Kidney epithelial cell (primary cell): ENCODE data around the gene LIMS1. TPM values are rescaled to one million over a fixed set of nuclear protein-coding genes. Genes with fewer than 3 reads are reported as not detected.
A peak's percentile ranks its signal among the peaks of the same experiment; 100 is the strongest.
"Not testable (repeated sequence)": the region's sequence is repeated elsewhere in the genome, so short reads cannot be mapped to it uniquely, and the experiment has no call there.

Experiments
- DNase-seq: peaks from one replicate; pipeline ENCODE4 v3.0.0-alpha.2; 2010; ENCODE audit warnings: low read depth
- H3K27me3 ChIP-seq: 2 replicates; pipeline ENCODE4 v1.6.0; 2011; ENCODE audit warnings: low read length; ENCODE audit not compliant: control insufficient read depth, insufficient read depth
- H3K36me3 ChIP-seq: 2 replicates; pipeline ENCODE4 v1.5.1; 2011; ENCODE audit warnings: low read length; ENCODE audit not compliant: control insufficient read depth, insufficient read depth
- H3K4me3 ChIP-seq: 2 replicates; pipeline ENCODE4 v1.5.1; 2011; ENCODE audit warnings: low read depth, mild to moderate bottlenecking, control low read depth, low read length
- total RNA-seq: library from RNA; depleted of rRNA; stranded (reverse); fragments of >200 nt; gene quantifications from 2 replicates; pipeline ENCODE4 v1.2.3, GENCODE V29; 2015
- TF ChIP-seq, protein P1 (sequence below): IDR thresholded peaks from 2 replicates; pipeline ENCODE4 v1.5.1; 2011; ENCODE audit warnings: mild to moderate bottlenecking, moderate library complexity, low read length, control low read depth, inconsistent platforms; ENCODE audit not compliant: insufficient read depth, poor library complexity, severe bottlenecking

LIMS1 gene
- total RNA-seq, 1 donor from 2014 or later: 202 TPM

DNA sequence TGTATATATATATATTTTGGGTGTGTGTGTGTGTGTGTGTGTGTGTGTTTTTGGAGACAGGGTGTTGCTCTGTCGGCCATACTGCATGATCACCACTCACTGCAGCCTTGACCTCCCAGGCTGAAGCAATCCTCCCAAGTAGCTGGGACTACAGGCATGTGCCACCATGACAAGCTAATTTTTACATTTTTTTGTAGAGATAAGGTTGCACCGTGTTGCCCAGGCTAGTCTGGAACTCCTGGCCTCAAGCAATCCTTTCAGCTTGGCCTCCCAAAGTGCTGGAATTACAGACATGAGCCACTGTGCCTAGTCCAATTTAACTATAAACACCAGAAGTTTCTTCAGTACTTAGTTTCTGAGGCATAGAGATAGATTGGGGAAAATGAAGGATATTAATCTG lies 18.3 kb downstream of the LIMS1 start:
- TF ChIP-seq, protein P1, sequence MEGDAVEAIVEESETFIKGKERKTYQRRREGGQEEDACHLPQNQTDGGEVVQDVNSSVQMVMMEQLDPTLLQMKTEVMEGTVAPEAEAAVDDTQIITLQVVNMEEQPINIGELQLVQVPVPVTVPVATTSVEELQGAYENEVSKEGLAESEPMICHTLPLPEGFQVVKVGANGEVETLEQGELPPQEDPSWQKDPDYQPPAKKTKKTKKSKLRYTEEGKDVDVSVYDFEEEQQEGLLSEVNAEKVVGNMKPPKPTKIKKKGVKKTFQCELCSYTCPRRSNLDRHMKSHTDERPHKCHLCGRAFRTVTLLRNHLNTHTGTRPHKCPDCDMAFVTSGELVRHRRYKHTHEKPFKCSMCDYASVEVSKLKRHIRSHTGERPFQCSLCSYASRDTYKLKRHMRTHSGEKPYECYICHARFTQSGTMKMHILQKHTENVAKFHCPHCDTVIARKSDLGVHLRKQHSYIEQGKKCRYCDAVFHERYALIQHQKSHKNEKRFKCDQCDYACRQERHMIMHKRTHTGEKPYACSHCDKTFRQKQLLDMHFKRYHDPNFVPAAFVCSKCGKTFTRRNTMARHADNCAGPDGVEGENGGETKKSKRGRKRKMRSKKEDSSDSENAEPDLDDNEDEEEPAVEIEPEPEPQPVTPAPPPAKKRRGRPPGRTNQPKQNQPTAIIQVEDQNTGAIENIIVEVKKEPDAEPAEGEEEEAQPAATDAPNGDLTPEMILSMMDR: no peak
- no peak for DNase-seq

DNA sequence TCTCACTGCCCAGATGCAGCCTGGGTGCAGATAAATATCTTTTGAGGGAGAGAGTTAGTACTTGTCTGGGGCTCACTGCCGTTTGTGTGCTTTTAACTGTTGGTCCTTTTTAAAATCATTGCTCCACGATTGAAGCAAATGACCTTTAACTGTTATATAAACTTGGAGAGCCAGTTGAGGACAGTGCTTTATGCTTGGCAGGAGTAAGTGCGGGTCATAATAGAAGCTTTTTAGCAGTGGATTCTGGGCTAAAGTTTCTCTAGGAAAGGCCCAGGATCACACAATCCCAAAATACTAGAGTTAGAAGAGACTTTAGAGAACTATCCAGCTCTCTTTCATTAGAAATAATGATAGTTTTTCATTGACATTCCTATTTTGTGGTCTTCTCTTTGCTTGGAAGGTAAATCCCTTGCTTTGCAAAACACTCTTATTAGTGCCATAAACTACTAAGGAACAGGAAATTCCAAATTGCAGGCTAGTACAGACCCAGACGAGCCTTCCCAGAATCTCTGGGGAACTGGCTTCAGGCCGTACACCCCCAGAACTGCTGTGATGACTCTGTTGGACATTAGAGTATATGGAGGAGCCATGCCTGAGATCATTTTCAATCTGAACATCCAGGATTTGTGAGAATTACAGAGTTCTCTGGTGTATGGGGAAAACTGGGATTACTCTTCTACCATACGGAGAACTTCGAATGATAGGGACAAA lies 19.1 kb downstream of the LIMS1 start:
- no peak for DNase-seq
- no peak overlapping the region for H3K4me3 ChIP-seq
- TF ChIP-seq, protein P1: no peak
- no peaks in the 10 kb centered on the region for H3K27me3 ChIP-seq
- no peaks in the 10 kb centered on the region for H3K36me3 ChIP-seq

More for the DNA sequence above, 18.3 kb downstream of the LIMS1 start:
- no peak overlapping the region for H3K4me3 ChIP-seq
- H3K36me3 ChIP-seq: no peaks in the 10 kb centered on the region
- H3K27me3 ChIP-seq: no peaks in the 10 kb centered on the region

DNA sequence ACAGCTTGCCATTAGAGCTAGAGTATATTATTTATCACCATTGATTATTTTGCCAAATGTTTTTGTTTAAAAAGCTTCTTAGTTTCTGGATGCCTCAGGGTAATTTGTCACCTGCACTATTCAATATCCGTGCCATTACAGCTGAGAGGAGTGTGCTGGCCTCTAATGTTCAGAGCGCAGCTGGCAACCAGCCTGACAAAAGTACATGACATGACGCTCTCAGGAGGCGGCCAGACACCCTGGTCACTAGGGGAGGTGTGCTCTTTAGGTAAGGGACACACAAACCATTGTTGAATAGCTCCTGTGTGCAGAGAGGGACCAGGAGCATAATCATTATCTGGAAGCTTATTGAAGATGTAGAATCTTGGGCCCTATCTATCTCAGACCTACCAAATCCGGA lies 20.3 kb downstream of the LIMS1 start:
- H3K27me3 ChIP-seq: no peaks in the 10 kb centered on the region
- no peak overlapping the region for H3K4me3 ChIP-seq
- no peaks in the 10 kb centered on the region for H3K36me3 ChIP-seq
- TF ChIP-seq, protein P1: no peak
- no peak for DNase-seq

DNA sequence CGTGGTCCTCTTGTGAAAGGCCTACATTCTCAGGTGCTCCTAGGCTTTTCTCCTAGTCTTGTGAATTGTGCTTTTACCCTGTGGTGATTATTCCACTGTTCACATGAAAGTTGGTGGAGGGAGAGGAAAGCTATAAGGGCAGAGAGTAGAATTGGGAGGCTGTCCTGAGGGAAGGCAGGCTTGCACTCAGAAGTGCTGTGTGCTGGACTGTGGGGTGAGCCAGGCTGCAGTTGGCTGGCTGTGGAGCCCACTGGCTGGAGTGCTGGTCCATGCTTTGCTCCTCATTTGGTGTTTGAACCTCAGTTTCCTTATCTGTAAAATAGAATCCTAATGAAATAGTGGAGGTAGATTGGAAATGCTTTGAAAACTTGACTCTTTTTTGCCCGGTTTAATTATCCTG lies 21.3 kb downstream of the LIMS1 start:
- H3K27me3 ChIP-seq: no peaks in the 10 kb centered on the region
- TF ChIP-seq, protein P1: no peak
- H3K4me3 ChIP-seq: no peak overlapping the region
- no peaks in the 10 kb centered on the region for H3K36me3 ChIP-seq
- DNase-seq: no peak

DNA sequence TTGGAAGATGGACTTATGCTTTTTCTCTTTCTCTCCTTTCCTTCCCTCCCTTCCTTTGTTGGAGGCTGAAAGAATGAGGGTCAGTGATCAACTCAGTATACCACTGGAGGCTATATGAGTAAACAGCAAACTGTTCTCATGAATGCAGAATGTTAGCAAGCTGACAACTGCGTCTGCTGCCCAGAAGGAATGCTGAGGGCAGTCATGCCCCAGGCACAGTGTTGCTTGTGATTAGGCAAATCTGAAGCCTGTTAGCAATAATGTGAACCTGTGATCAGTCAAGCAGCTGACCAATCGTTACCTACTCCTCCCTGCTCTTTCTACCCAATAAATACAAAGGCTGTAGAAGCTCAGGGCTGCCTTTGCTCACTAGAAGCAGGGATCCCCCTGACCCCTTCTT lies 22.3 kb downstream of the LIMS1 start:
- not testable (repeated sequence) for H3K27me3 ChIP-seq, H3K4me3 ChIP-seq, H3K36me3 ChIP-seq
- peak; percentile 62 for DNase-seq

DNA sequence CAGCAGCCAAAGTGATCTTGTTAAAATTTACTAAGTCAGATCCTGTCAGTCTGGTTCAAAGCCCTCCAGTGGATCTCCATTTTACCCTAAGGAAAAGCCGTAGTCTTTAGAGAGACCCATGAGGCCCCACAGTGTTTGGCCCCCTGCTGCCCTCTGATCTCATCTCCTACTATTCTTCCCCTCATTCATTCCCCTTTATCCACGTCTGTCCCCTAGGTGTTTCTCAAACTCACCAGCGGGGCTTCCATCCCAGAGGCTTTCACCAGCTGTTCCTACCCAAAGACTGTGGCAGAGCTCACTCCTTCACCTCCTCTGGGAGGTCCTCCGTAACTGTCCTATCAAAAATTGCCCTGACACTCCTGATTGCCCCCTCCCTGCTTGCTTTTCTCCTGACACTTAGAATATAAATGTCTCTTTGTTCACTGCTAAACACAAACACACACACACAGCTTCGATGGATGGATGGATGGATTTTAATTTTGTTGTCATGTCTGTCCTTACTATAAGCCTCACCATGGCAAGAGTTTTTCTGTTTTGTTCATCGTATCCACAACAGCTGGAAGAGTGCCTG lies 26.1 kb downstream of the LIMS1 start:
- no peak overlapping the region for H3K4me3 ChIP-seq
- TF ChIP-seq, protein P1: no peak
- H3K36me3 ChIP-seq: no peaks in the 10 kb centered on the region
- DNase-seq: no peak
- H3K27me3 ChIP-seq: no peaks in the 10 kb centered on the region
